Tibial artery (tissue), 4 donors: ENCODE results near the gene CER1.
A peak's percentile ranks its signal among the peaks of the same experiment; 100 is the strongest.
"Not testable (repeated sequence)": the region's sequence is repeated elsewhere in the genome, so short reads cannot be mapped to it uniquely, and the experiment has no call there.

Experiments
- DNase-seq, 2 donors: peaks; one replicate each; pipeline ENCODE4 v3.0.0-alpha.2; 2019
- H3K27ac ChIP-seq, 2 donors: fragments of 200-600 bp; sonication (generic) in 1 of 2; 1 replicate in 1 of 2; 2 replicates in 1 of 2; pipeline ENCODE4 v1.5.1; 2018 to 2019; ENCODE audit warnings: mild to moderate bottlenecking in 1 of 2
- H3K27me3 ChIP-seq, 2 donors: fragments of 200-600 bp; sonication (generic) in 1 of 2; one replicate each; pipeline versions ENCODE4 v1.5.1 to v1.6.0; 2016 to 2019
- H3K36me3 ChIP-seq, 3 donors: fragments of 200-600 bp; sonication (generic) in 2 of 3; one replicate each; pipeline ENCODE4 v1.5.1; 2016 to 2019; ENCODE audit warnings: mild to moderate bottlenecking in 2 of 3
- H3K4me1 ChIP-seq, 4 donors: fragments of 200-600 bp; sonication (generic) in 2 of 4; 1 replicate in 3 of 4; 2 replicates in 1 of 4; pipeline ENCODE4 v1.5.1; 2016 to 2019
- H3K4me3 ChIP-seq, 2 donors: fragments of 200-600 bp; sonication (generic) in 1 of 2; 1 replicate in 1 of 2; 2 replicates in 1 of 2; pipeline ENCODE4 v1.5.1; 2018 to 2019; ENCODE audit warnings: mild to moderate bottlenecking in 2 of 2
- H3K9me3 ChIP-seq, 3 donors: fragments of 200-600 bp; sonication (generic) in 1 of 3; one replicate each; pipeline ENCODE4 v1.5.1; 2016 to 2019
- intact Hi-C: fragments of 100-400 bp; cut with DNase I; formaldehyde crosslinking; loops from one replicate; pipeline ENCODE4 v1.15.0; 2023; ENCODE audit warnings: low total_unique reads
- TF ChIP-seq, protein P1 (sequence below), 2 experiments: fragments of 200-600 bp in 1 of 2; fragments of 450-650 bp in 1 of 2; IDR thresholded peaks; one replicate each; pipeline ENCODE4 v1.5.1; 2017 to 2019; ENCODE audit warnings: antibody characterized with exemption in 2 of 2, mild to moderate bottlenecking in 1 of 2, moderate library complexity in 1 of 2

The CER1 gene

DNA sequence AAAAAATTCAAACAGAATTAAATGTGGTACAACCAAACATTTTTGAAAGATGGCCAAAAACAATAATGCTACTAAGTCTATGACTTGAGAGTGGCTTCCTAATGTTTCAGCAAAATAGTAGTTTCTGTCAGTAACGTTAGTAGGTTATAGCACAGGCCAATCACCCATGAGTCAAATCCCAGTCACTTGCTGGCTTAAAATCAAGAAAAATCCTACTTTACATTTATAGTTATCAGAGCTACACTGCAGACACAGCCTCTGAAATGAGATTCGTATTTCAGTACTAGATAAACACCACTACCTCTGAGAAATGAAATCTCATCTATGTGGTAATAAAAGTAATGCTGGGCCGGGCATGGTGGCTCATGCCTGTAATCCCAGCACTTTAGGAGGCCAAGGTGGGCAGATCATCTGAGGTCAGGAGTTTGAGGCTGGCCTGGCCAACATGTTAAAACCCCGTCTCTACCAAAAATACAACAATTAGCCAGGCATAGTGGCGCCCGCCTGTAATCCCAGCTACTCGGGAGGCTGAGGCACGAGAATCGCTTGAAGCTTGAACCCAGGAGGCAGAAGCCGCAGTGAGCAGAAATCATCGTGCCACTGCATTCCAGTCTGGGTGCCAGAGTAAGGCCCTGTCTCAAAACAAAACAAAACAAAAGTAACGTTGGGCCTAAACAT lies 35.4 kb downstream of the CER1 start:
- peaks cover 0 to 24% (median 8%) of the 10 kb centered on the region in 4 donors for H3K4me1 ChIP-seq
- H3K4me3 ChIP-seq, result no peak overlapping the region
- H3K27me3 ChIP-seq, result no peaks in the 10 kb centered on the region
- DNase-seq, result no peak
- H3K36me3 ChIP-seq, result peaks cover 3 to 20% (median 13%) of the 10 kb centered on the region in 3 donors
- intact Hi-C loops, result no loop called here
- H3K27ac ChIP-seq, result peak overlapping the region in 1 of 2 donors; percentile 5
- TF ChIP-seq, protein P1, sequence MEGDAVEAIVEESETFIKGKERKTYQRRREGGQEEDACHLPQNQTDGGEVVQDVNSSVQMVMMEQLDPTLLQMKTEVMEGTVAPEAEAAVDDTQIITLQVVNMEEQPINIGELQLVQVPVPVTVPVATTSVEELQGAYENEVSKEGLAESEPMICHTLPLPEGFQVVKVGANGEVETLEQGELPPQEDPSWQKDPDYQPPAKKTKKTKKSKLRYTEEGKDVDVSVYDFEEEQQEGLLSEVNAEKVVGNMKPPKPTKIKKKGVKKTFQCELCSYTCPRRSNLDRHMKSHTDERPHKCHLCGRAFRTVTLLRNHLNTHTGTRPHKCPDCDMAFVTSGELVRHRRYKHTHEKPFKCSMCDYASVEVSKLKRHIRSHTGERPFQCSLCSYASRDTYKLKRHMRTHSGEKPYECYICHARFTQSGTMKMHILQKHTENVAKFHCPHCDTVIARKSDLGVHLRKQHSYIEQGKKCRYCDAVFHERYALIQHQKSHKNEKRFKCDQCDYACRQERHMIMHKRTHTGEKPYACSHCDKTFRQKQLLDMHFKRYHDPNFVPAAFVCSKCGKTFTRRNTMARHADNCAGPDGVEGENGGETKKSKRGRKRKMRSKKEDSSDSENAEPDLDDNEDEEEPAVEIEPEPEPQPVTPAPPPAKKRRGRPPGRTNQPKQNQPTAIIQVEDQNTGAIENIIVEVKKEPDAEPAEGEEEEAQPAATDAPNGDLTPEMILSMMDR (IDR thresholded peaks at IDR 0.05), result no peak
- no peaks in the 10 kb centered on the region for H3K9me3 ChIP-seq

DNA sequence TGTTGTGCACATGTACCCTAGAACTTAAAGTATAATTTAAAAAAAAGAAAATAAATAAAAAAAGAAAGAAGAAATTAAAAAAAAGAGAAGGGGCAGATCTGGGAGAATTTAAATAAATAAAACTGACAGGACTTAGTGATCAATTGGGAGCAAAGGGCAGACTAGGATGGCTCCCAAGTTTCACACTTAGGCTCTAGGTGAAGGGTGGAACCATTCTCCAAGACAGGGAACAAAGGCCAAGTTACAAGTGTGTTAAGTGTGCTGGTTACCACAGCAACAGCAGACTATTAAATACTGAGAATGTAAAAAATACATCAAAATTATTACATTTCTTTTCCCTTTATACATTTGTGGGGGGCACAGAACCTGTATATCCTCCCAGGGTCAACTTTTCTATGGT lies 36.4 kb downstream of the CER1 start:
- DNase-seq, result no peak
- peaks cover 0 to 14% (median 2%) of the 10 kb centered on the region in 4 donors for H3K4me1 ChIP-seq
- no peak overlapping the region for H3K4me3 ChIP-seq
- TF ChIP-seq, protein P1 (IDR thresholded peaks at IDR 0.05), result no peak
- no peaks in the 10 kb centered on the region for H3K9me3 ChIP-seq
- H3K27ac ChIP-seq, result no peak overlapping the region
- intact Hi-C loops, result no loop called here
- H3K36me3 ChIP-seq, result peaks cover 3 to 20% (median 13%) of the 10 kb centered on the region in 3 donors
- no peaks in the 10 kb centered on the region for H3K27me3 ChIP-seq

DNA sequence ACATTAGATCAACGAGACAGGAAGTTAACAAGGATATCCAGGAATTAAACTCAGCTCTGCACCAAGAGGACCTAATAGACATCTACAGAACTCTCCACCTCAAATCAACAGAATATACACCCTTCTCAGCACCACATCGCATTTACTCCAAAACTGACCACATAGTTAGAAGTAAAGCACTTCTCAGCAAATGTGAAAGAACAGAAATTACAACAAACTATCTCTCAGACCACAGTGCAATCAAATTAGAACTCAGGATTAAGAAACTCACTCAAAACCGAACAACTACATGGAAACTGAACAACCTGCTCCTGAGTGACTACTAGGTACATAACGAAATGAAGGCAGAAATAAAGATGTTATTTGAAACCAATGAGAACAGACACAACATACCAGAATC lies 39.9 kb downstream of the CER1 start:
- H3K36me3 ChIP-seq, result peaks cover 0 to 10% (median 0%) of the 10 kb centered on the region in 3 donors
- H3K9me3 ChIP-seq, DNase-seq, H3K4me3 ChIP-seq, H3K27me3 ChIP-seq, intact Hi-C loops, H3K4me1 ChIP-seq, H3K27ac ChIP-seq: not testable (repeated sequence)

DNA sequence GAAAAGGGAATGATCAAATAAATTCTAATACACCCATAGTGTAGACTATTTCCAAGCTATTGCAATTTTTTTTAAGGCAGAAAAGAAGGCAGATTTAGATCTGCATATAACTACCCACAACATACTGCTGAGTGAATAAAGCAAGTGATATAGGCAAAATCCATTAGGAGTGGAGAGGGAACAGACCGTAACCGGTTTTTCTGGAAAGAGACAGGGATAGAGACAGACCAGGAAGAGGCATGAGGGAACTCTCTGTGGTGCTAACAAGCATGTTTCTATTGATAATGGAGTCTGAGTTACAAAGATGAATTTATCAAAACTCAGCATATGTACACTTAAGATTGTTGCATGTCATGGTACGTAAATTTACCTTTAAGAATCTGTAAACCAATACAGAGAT lies 43.8 kb downstream of the CER1 start:
- DNase-seq, result no peak
- intact Hi-C loops, result no loop called here
- TF ChIP-seq, protein P1 (IDR thresholded peaks at IDR 0.05), result no peak

DNA sequence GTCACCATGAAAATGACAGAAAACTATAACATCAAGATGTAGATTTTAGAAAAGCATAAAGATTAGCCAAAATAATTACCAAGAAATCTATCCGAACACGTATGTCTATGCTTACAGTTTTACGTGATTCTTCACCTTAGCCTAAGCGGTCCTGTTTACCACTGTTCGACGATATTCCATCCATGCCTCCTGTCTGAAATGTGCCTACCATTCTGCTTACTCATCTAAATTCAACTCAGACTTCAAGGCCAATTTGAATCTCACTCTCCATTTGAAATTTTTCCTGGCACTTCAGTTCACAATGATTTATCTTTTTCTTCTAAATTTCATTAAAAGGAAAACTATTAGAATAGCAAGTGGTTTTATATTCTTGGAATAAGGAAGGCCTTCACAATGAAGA lies 44.7 kb downstream of the CER1 start:
- DNase-seq, result no peak
- Histone ChIP-seq H3K36me3 (peaks cover 0 to 10% (median 0%) of the 10 kb centered on the region in 3 donors), H3K4me1 (no peaks in the 10 kb centered on the region), H3K9me3 (no peaks in the 10 kb centered on the region), H3K27ac (no peak overlapping the region), H3K27me3 (no peaks in the 10 kb centered on the region), H3K4me3 (no peak overlapping the region)
- TF ChIP-seq, protein P1 (IDR thresholded peaks at IDR 0.05), result no peak
- intact Hi-C loops, result no loop called here

More for the DNA sequence above, 43.8 kb downstream of the CER1 start:
- Histone ChIP-seq H3K9me3 (no peaks in the 10 kb centered on the region), H3K4me1 (no peaks in the 10 kb centered on the region), H3K36me3 (peaks cover 0 to 10% (median 0%) of the 10 kb centered on the region in 3 donors), H3K4me3 (no peak overlapping the region), H3K27me3 (no peaks in the 10 kb centered on the region), H3K27ac (no peak overlapping the region)

DNA sequence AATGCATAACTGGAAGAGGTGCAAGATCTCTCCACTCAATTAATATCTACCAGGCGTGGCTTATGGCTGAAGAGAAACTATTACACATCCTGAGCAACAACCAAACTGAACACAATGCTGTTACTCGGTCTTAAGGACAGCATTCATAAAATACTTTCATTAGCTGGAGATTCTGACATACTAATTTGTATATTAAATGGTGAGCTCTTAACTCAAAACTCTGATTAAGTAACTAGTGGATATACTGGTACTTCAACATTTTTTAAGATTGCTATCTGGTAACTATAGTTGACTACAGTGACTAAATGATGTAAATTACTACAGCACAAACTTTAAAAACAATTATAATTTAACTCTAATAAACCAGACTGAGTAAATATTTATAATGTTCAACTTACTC lies 45.1 kb downstream of the CER1 start:
- intact Hi-C loops, result no loop called here
- Histone ChIP-seq H3K9me3 (no peaks in the 10 kb centered on the region), H3K36me3 (peaks cover under 1 to 7% (median under 1%) of the 10 kb centered on the region in 3 donors), H3K27ac (no peak overlapping the region), H3K27me3 (no peaks in the 10 kb centered on the region), H3K4me1 (no peaks in the 10 kb centered on the region), H3K4me3 (no peak overlapping the region)
- DNase-seq, result no peak
- TF ChIP-seq, protein P1 (IDR thresholded peaks at IDR 0.05), result no peak
